ENCODE data around the gene CIB1.

The CIB1 gene

GRCh38 chr15:90209591-90209990, 24.1 kb downstream of the CIB1 start:
- DNase-seq (ENCODE audit: insufficient read length, low spot score) (no peak), FAIRE-seq (no peak)
- no peak for TF ChIP-seq CTCF (IDR thresholded peaks at IDR 0.05; ENCODE audit: insufficient read depth, missing control alignments)

GRCh38 chr15:90208356-90208755, 25.4 kb downstream of the CIB1 start:
- no peak for TF ChIP-seq CTCF (IDR thresholded peaks at IDR 0.05; ENCODE audit: insufficient read depth, missing control alignments)
- DNase-seq (ENCODE audit: insufficient read length, low spot score) (no peak), FAIRE-seq (no peak)

GRCh38 chr15:90207252-90207651, 26.5 kb downstream of the CIB1 start:
- TF ChIP-seq CTCF (IDR thresholded peaks at IDR 0.05; ENCODE audit: insufficient read depth, missing control alignments): no peak
- DNase-seq (ENCODE audit: insufficient read length, low spot score): no peak
- no peak for FAIRE-seq

GRCh38 chr15:90205886-90206285, 27.9 kb downstream of the CIB1 start:
- DNase-seq (ENCODE audit: insufficient read length, low spot score) (no peak), FAIRE-seq (no peak)
- no peak for TF ChIP-seq CTCF (IDR thresholded peaks at IDR 0.05; ENCODE audit: insufficient read depth, missing control alignments)

GRCh38 chr15:90205050-90205848, 28.5 kb downstream of the CIB1 start:
- no peak for TF ChIP-seq CTCF (IDR thresholded peaks at IDR 0.05; ENCODE audit: insufficient read depth, missing control alignments)
- DNase-seq (ENCODE audit: insufficient read length, low spot score) (no peak), FAIRE-seq (no peak)

DNA sequence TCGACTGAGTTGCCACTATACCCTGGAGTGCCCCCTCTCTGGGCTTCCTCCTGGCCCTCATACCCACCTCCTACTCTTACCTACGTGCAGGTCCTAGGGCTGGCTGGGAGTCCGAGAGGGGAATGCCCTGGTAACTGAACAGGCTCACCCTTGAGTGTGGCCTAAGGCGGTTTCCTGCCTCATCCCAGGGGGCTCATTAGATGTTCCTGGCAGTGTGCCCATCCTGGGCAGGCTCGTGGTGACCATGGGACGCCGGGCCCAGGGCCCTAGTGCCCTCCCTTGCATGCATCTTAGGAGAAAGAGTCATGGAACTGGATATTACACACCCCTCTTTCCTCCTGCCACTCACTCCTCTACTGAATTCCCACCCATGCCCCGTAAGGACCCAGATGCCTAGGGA, 29.8 kb downstream of the CIB1 start:
- FAIRE-seq (no peak), DNase-seq (ENCODE audit: insufficient read length, low spot score) (no peak)
- no peak for TF ChIP-seq CTCF (IDR thresholded peaks at IDR 0.05; ENCODE audit: insufficient read depth, missing control alignments)

DNA sequence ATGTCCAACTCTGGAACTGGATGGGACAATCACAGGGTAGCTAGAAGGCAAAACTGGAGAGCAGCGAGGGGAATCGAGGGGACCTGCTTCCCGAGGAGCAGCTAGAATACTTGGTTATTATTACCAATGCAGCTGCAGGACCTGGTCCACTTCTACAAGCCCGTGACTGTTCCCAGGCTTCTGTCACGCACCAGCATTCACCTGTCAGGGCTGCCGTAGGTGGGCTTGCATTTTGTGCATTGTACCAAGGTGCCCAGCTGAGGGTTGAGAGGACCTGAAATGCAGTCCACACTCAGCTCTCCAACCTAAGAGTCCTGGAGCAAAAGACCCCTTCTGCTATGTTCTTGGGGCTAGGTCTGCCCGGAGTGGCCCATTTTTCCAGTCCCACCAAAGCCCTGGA, 30.3 kb downstream of the CIB1 start:
- DNase-seq (ENCODE audit: insufficient read length, low spot score) (no peak), FAIRE-seq (no peak)

More for the DNA sequence above, 30.3 kb downstream of the CIB1 start:
- no peak for TF ChIP-seq CTCF (IDR thresholded peaks at IDR 0.05; ENCODE audit: insufficient read depth, missing control alignments)
